Measurements from ENCODE around the gene SPDYE3.
"Not testable (repeated sequence)": the region's sequence is repeated elsewhere in the genome, so short reads cannot be mapped to it uniquely, and the experiment has no call there.

Gene SPDYE3

DNA sequence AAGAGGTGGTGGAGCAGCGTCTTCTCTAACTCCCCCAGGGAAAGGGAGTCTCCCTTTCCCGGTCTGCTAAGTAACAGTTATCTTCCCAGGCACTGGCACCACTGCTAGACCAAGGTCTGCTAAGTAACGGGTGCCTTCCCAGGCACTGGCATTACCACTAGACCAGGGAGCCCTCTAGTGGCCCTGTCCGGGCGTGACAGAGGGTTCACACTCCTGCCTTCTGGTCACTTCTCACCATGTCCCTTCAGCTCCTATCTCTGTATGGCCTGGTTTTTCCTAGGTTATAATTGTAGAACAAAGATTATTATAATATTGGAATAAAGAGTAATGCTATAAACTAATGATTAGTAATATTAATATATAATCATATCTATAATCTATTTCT is 37.8 kb downstream of the SPDYE3 start:
- TF ChIP-seq, protein P1, sequence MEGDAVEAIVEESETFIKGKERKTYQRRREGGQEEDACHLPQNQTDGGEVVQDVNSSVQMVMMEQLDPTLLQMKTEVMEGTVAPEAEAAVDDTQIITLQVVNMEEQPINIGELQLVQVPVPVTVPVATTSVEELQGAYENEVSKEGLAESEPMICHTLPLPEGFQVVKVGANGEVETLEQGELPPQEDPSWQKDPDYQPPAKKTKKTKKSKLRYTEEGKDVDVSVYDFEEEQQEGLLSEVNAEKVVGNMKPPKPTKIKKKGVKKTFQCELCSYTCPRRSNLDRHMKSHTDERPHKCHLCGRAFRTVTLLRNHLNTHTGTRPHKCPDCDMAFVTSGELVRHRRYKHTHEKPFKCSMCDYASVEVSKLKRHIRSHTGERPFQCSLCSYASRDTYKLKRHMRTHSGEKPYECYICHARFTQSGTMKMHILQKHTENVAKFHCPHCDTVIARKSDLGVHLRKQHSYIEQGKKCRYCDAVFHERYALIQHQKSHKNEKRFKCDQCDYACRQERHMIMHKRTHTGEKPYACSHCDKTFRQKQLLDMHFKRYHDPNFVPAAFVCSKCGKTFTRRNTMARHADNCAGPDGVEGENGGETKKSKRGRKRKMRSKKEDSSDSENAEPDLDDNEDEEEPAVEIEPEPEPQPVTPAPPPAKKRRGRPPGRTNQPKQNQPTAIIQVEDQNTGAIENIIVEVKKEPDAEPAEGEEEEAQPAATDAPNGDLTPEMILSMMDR (IDR thresholded peaks at IDR 0.05; ENCODE audit: low read depth, low read length) = peak; percentile 50
- peak; percentile 89 for DNase-seq
- H3K36me3 ChIP-seq = peaks cover 41% of the 10 kb centered on the region
- not testable (repeated sequence) for H3K4me1 ChIP-seq; H3K9me3 ChIP-seq; H3K27me3 ChIP-seq; H3K4me3 ChIP-seq (ENCODE audit: low read depth, low read length)

GRCh38 chr7:100346921-100347320 is 39.4 kb downstream of the SPDYE3 start:
- Histone ChIP-seq H3K36me3 (peaks cover 42% of the 10 kb centered on the region), H3K27me3 (no peaks in the 10 kb centered on the region), H3K4me1 (peaks cover 8% of the 10 kb centered on the region; the same call in 1 of the 2 replicates), H3K4me3 (ENCODE audit: low read depth, low read length) (no peak overlapping the region), H3K9me3 (no peaks in the 10 kb centered on the region)
- no peak for DNase-seq
- TF ChIP-seq, protein P1 (IDR thresholded peaks at IDR 0.05; ENCODE audit: low read depth, low read length) = no peak

- H3K4me3 ChIP-seq (ENCODE audit: low read depth, low read length) = no peak overlapping the region
- no peaks in the 10 kb centered on the region for H3K9me3 ChIP-seq
- H3K4me1 ChIP-seq = peaks cover 8% of the 10 kb centered on the region; the same call in 1 of the 2 replicates
- no peak for DNase-seq
- peaks cover 39% of the 10 kb centered on the region for H3K36me3 ChIP-seq
- TF ChIP-seq, protein P1 (IDR thresholded peaks at IDR 0.05; ENCODE audit: low read depth, low read length) = no peak
- H3K27me3 ChIP-seq = no peaks in the 10 kb centered on the region
Measured at GRCh38 chr7:100348805-100349204, 41.3 kb downstream of the SPDYE3 start.

- no peaks in the 10 kb centered on the region for H3K9me3 ChIP-seq
- peaks cover 47% of the 10 kb centered on the region for H3K36me3 ChIP-seq
- DNase-seq = no peak
- TF ChIP-seq, protein P1 (IDR thresholded peaks at IDR 0.05; ENCODE audit: low read depth, low read length) = no peak
- no peaks in the 10 kb centered on the region for H3K27me3 ChIP-seq
- H3K4me3 ChIP-seq (ENCODE audit: low read depth, low read length) = no peak overlapping the region
- H3K4me1 ChIP-seq = peaks cover 2% of the 10 kb centered on the region; the same call in 1 of the 2 replicates
Measured at GRCh38 chr7:100349757-100350156, 42.3 kb downstream of the SPDYE3 start.

GRCh38 chr7:100351657-100352058 is 44.2 kb downstream of the SPDYE3 start:
- Histone ChIP-seq H3K27me3 (no peaks in the 10 kb centered on the region), H3K36me3 (peaks cover 57% of the 10 kb centered on the region), H3K9me3 (no peaks in the 10 kb centered on the region), H3K4me3 (ENCODE audit: low read depth, low read length) (no peak overlapping the region), H3K4me1 (no peaks in the 10 kb centered on the region)
- TF ChIP-seq, protein P1 (IDR thresholded peaks at IDR 0.05; ENCODE audit: low read depth, low read length) = no peak
- no peak for DNase-seq

DNA sequence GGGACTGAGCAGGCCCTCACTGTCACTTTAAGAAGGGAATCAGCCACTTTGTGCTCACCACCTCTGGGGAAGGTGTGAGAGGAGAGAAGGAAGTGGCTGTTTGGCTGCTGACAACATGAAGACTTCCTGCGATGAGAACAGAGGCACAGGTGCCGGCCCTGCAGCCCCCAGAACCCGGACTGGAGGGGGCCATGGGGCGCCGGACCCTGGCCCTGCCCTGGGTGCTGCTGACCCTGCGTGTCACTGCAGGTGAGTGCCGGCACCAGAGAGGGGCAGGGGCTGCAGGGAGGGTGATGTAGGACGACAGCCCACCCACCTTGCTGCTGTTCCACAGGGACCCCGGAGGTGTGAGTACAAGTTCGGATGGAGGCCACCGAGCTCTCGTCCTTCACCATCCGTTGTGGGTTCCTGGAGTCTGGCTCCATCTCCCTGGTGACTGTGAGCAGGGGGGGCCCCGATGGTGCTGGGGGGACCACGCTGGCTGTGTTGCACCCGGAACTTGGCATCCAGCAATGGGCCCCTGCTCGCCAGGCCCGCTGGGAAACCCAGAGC is 44.8 kb downstream of the SPDYE3 start:
- H3K27me3 ChIP-seq; H3K9me3 ChIP-seq; DNase-seq; H3K4me3 ChIP-seq (ENCODE audit: low read depth, low read length); H3K4me1 ChIP-seq: not testable (repeated sequence)
- peaks cover 57% of the 10 kb centered on the region for H3K36me3 ChIP-seq
